ENCODE results near the gene C1orf105.
"Not testable (repeated sequence)": the region's sequence is repeated elsewhere in the genome, so short reads cannot be mapped to it uniquely, and the experiment has no call there.

The C1orf105 gene

GRCh38 chr1:172420385-172420784 lies at the start of gene C1orf105:
Gene C1orf105 (plus strand): TSS chr1:172420685. CDS start chr1:172420886, 201 bp downstream.
- in situ Hi-C loops (cut with MboI; ENCODE audit: low sequenced_read_pairs), result no loop called here

- in situ Hi-C loops (cut with MboI; ENCODE audit: low sequenced_read_pairs), result not testable (repeated sequence)
Measured at GRCh38 chr1:172371646-172372045, 48.8 kb upstream of the C1orf105 start.

GRCh38 chr1:172373864-172374263 lies 46.6 kb upstream of the C1orf105 start:
- in situ Hi-C loops (cut with MboI; ENCODE audit: low sequenced_read_pairs), result no loop called here

- in situ Hi-C loops (cut with MboI; ENCODE audit: low sequenced_read_pairs), result no loop called here
Measured at GRCh38 chr1:172375211-172375631, 45.3 kb upstream of the C1orf105 start.

GRCh38 chr1:172376431-172376830 lies 44.1 kb upstream of the C1orf105 start:
- in situ Hi-C loops (cut with MboI; ENCODE audit: low sequenced_read_pairs), result no loop called here

GRCh38 chr1:172377565-172377964 lies 42.9 kb upstream of the C1orf105 start:
- in situ Hi-C loops (cut with MboI; ENCODE audit: low sequenced_read_pairs), result no loop called here

GRCh38 chr1:172378109-172378760 lies 42.2 kb upstream of the C1orf105 start:
- in situ Hi-C loops (cut with MboI; ENCODE audit: low sequenced_read_pairs), result no loop called here

GRCh38 chr1:172380441-172381244 lies 39.8 kb upstream of the C1orf105 start:
- in situ Hi-C loops (cut with MboI; ENCODE audit: low sequenced_read_pairs), result no loop called here

- in situ Hi-C loops (cut with MboI; ENCODE audit: low sequenced_read_pairs), result no loop called here
Measured at GRCh38 chr1:172381946-172382345, 38.5 kb upstream of the C1orf105 start.

- in situ Hi-C loops (cut with MboI; ENCODE audit: low sequenced_read_pairs), result no loop called here
Measured at GRCh38 chr1:172382406-172382805, 38.1 kb upstream of the C1orf105 start.

- in situ Hi-C loops (cut with MboI; ENCODE audit: low sequenced_read_pairs), result no loop called here
Measured at GRCh38 chr1:172382990-172383389, 37.5 kb upstream of the C1orf105 start.

- in situ Hi-C loops (cut with MboI; ENCODE audit: low sequenced_read_pairs), result no loop called here
Measured at GRCh38 chr1:172383536-172383935, 36.9 kb upstream of the C1orf105 start.

GRCh38 chr1:172384656-172385055 lies 35.8 kb upstream of the C1orf105 start:
- in situ Hi-C loops (cut with MboI; ENCODE audit: low sequenced_read_pairs), result no loop called here

GRCh38 chr1:172386046-172386445 lies 34.4 kb upstream of the C1orf105 start:
- in situ Hi-C loops (cut with MboI; ENCODE audit: low sequenced_read_pairs), result no loop called here

GRCh38 chr1:172388490-172388889 lies 32.0 kb upstream of the C1orf105 start:
- in situ Hi-C loops (cut with MboI; ENCODE audit: low sequenced_read_pairs), result no loop called here

GRCh38 chr1:172390301-172390682 lies 30.2 kb upstream of the C1orf105 start:
- in situ Hi-C loops (cut with MboI; ENCODE audit: low sequenced_read_pairs), result no loop called here

GRCh38 chr1:172390683-172391551 lies 29.6 kb upstream of the C1orf105 start:
- in situ Hi-C loops (cut with MboI; ENCODE audit: low sequenced_read_pairs), result no loop called here

- in situ Hi-C loops (cut with MboI; ENCODE audit: low sequenced_read_pairs), result no loop called here
Measured at GRCh38 chr1:172391976-172392375, 28.5 kb upstream of the C1orf105 start.

- in situ Hi-C loops (cut with MboI; ENCODE audit: low sequenced_read_pairs), result no loop called here
Measured at GRCh38 chr1:172393354-172393753, 27.1 kb upstream of the C1orf105 start.

GRCh38 chr1:172394141-172394751 lies 26.2 kb upstream of the C1orf105 start:
- in situ Hi-C loops (cut with MboI; ENCODE audit: low sequenced_read_pairs), result no loop called here

- in situ Hi-C loops (cut with MboI; ENCODE audit: low sequenced_read_pairs), result no loop called here
Measured at GRCh38 chr1:172394811-172395210, 25.7 kb upstream of the C1orf105 start.

Measured in HL-60/S4 treated with retinoic acid at 250 ng/mL for 4 days and 3 days (cell line).